OCI-LY3 (cell line): Measurements from ENCODE around the gene PRR23E.

Source experiments
- CTCF ChIP-seq: fragments of 200-600, 300-600 bp; sonication (generic); IDR thresholded peaks from 2 replicates; pipeline ENCODE4 v1.5.1; 2014; ENCODE audit warnings: antibody characterized with exemption, low read length, low read depth
- EZH2phosphoT487 ChIP-seq: fragments of 200-600 bp; shearing (Covaris generic); IDR thresholded peaks from 2 replicates; pipeline ENCODE4 v1.6.1; 2018; ENCODE audit warnings: antibody characterized with exemption, mixed run types, low read depth

GRCh38 chr3:127183931-127184869 lies 8.7 kb upstream of the PRR23E start:
- TF ChIP-seq CTCF (no peak), EZH2phosphoT487 (no peak)
